ENCODE data around the gene RAPGEF4. TPM values are rescaled to one million over a fixed set of nuclear protein-coding genes. Genes with fewer than 3 reads are reported as not detected.

RAPGEF4 gene
- total and polyA plus RNA-seq, 2 of the 4 experiments (the other 2 are of a cell fraction), result 1.7 to 3.2 TPM

DNA sequence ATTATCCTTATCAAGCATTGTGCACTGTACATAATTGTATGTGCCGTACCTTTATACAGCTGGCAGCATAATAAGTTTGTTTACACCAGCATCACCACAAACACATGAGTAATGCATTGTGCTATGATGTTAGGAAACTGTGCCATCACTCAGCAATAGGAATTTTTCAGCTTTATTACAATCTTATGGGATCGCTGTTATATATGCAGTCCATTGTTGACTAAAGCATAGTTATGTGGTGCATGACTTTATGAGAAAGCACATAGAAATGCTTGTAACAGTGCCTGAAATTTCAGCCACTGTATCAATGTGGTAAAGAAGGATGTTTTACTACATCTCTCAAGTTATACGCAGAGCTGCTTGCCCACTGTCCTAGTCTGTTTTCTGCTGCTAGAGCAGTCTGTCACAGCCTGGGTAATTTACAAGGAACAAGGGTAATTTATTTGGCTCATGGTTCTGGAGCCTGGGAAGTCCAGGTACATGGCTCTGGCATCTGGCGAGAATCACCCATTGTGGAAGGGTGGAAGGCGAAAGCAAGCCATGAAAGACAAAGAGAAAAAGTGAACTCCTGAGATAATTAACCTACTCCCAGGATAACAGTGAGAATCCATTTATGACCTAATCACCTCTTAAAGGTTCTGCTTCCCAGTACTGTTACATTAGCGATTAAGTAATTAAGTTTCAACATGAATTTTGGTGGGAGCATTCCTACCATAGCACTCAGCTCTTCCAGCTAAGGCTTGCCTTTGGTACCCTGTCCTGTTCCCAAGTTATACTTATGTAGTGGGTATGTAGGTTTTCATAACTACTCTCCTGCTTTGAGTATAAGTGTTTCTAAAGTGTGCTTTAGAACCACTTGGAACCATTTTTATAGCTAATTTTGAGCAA, 344.6 kb downstream of the RAPGEF4 start:
- ATAC-seq (ENCODE audit: low read depth) (peak; percentile 58), DNase-seq (peak; percentile 97)
- peak overlapping the region; percentile 88 for H3K14ac ChIP-seq (replicated peaks; ENCODE audit: low read depth, low read length)
- H4K91ac ChIP-seq (ENCODE audit: insufficient read depth, low read depth, low read length), result peak overlapping the region; percentile 92
- H2BK120ac ChIP-seq (ENCODE audit: low read depth, low read length), result peak overlapping the region; percentile 97
- peak overlapping the region; percentile 94 for H2AK5ac ChIP-seq (ENCODE audit: low read depth, low read length)
- in situ Hi-C loops (cut with MboI; ENCODE audit: low sequenced_read_pairs) (no loop called here), dilution Hi-C loops (cut with HindIII; ENCODE audit: low sequenced_read_pairs, unreplicated experiment) (no loop called here), intact Hi-C loops (cut with micrococcal nuclease) (loop anchor here (1.0 to 10.0 kb wide), 4 partner anchors 29 to 130 kb away; no protein-coding TSS in a partner anchor)
- peak overlapping the region; percentile 91 for H3K23ac ChIP-seq (ENCODE audit: low read depth, low read length)
- ChIA-PET CTCF (interaction anchor here (0.6 to 1.3 kb wide), 7 partner anchors 11 to 577 kb away, joined by 3 to 7 read pairs (median 4); no protein-coding TSS in a partner anchor), POLR2A (ENCODE audit: unreplicated experiment) (interaction anchor here (0.5 kb wide), 1 partner anchor 9 kb away, joined by 3 read pairs; no protein-coding TSS in a partner anchor)
- H3K27ac ChIP-seq (ENCODE audit: insufficient read depth, low read length), result peak overlapping the region; percentile 97
- H3K56ac ChIP-seq (ENCODE audit: extremely low read depth, insufficient read depth, low read length), result peak overlapping the region; percentile 82
- BruUV-seq (replicated peaks), result no TSS peak
- peaks cover 8% of the 10 kb centered on the region; the same call in 1 of the 2 replicates for H4K20me1 ChIP-seq (ENCODE audit: insufficient read depth, low read length)
- H3K4ac ChIP-seq (ENCODE audit: low read depth, low read length), result peak overlapping the region; percentile 96
- H3K36me3 ChIP-seq (ENCODE audit: control insufficient read depth, insufficient read depth, low read length), result peaks cover 3% of the 10 kb centered on the region; the same call in 1 of the 2 replicates
- peak overlapping the region; percentile 82 for H3K4me2 ChIP-seq (ENCODE audit: low read depth, low read length)
- peak overlapping the region; percentile 45 to 78 for H4K8ac ChIP-seq (ENCODE audit: low read depth in 2 of 2, low read length in 2 of 2)
- H3K9ac ChIP-seq (ENCODE audit: low read depth, low read length), result peak overlapping the region; percentile 71
- peak overlapping the region; percentile 75; the same call in 2 of the 3 replicates for H2BK15ac ChIP-seq (ENCODE audit: low read depth, low read length)
- H3K4me1 ChIP-seq (ENCODE audit: control insufficient read depth, insufficient read depth, low read length), result peaks cover 16% of the 10 kb centered on the region
- no CpG with 5 or more reads among the region's 6 CpGs for WGBS, 2 experiments (ENCODE audit: extremely low coverage in 2 of 2, insufficient read length in 1 of 2)
- peak overlapping the region; percentile 96 for H2BK20ac ChIP-seq (ENCODE audit: low read depth, low read length)
- H3K9me3 ChIP-seq (ENCODE audit: control insufficient read depth, insufficient read depth, low read length), result no peaks in the 10 kb centered on the region
- peak overlapping the region; percentile 94 for H3K18ac ChIP-seq (ENCODE audit: low read depth, low read length)
- H3K79me1 ChIP-seq (ENCODE audit: low read depth in 1 of 2, low read length in 2 of 2), result peaks cover 21 to 47% of the 10 kb centered on the region in 2 experiments
- no peak overlapping the region for H3K4me3 ChIP-seq (ENCODE audit: insufficient read depth, low read depth, low read length)
- no peak overlapping the region for H2AFZ ChIP-seq (replicated peaks; ENCODE audit: low read length, poor library complexity)
- peak overlapping the region; percentile 92 for H2BK5ac ChIP-seq (ENCODE audit: low read depth, low read length, poor library complexity, severe bottlenecking)
- H3K9me1 ChIP-seq (ENCODE audit: insufficient read depth, low read length), result peaks cover 14% of the 10 kb centered on the region
- H4K5ac ChIP-seq (ENCODE audit: low read depth, low read length), result peak overlapping the region; percentile 79
- no peaks in the 10 kb centered on the region for H3K27me3 ChIP-seq (ENCODE audit: control insufficient read depth, insufficient read depth, low read length)
- H2AK9ac ChIP-seq (replicated peaks; ENCODE audit: low read depth, low read length, poor library complexity), result peak overlapping the region; percentile 38
- TF ChIP-seq MXI1 (IDR thresholded peaks at IDR 0.05; ENCODE audit: borderline replicate concordance, low read depth, low read length) (no peak), RFX5 (IDR thresholded peaks at IDR 0.05; ENCODE audit: low read depth, low read length) (no peak), CHD1 (IDR thresholded peaks at IDR 0.05; ENCODE audit: low read depth, low read length) (no peak), MAZ (IDR thresholded peaks at IDR 0.05; ENCODE audit: borderline replicate concordance, low read depth, low read length) (no peak), SMC3 (IDR thresholded peaks at IDR 0.05; ENCODE audit: low read depth, low read length) (no peak), RAD21 (IDR thresholded peaks at IDR 0.05; ENCODE audit: low read length) (peak; percentile 24; the same call in 1 of the 2 replicates), RCOR1 (IDR thresholded peaks at IDR 0.05; ENCODE audit: insufficient replicate concordance, low read length) (peak; percentile 91), NFE2L2 (IDR thresholded peaks at IDR 0.05; ENCODE audit: low read depth, low read length) (no peak), BHLHE40 (IDR thresholded peaks at IDR 0.05; ENCODE audit: low read depth, low read length) (peak; percentile 66), FOS (IDR thresholded peaks at IDR 0.05; ENCODE audit: low read depth, low read length) (peak; percentile 83), MAFK (IDR thresholded peaks at IDR 0.05; ENCODE audit: low read depth, low read length) (peak; percentile 21)
- TF ChIP-seq, protein P1, sequence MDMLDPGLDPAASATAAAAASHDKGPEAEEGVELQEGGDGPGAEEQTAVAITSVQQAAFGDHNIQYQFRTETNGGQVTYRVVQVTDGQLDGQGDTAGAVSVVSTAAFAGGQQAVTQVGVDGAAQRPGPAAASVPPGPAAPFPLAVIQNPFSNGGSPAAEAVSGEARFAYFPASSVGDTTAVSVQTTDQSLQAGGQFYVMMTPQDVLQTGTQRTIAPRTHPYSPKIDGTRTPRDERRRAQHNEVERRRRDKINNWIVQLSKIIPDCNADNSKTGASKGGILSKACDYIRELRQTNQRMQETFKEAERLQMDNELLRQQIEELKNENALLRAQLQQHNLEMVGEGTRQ (IDR thresholded peaks at IDR 0.05; ENCODE audit: low read depth, low read length), result no peak
- TF ChIP-seq, protein P2, sequence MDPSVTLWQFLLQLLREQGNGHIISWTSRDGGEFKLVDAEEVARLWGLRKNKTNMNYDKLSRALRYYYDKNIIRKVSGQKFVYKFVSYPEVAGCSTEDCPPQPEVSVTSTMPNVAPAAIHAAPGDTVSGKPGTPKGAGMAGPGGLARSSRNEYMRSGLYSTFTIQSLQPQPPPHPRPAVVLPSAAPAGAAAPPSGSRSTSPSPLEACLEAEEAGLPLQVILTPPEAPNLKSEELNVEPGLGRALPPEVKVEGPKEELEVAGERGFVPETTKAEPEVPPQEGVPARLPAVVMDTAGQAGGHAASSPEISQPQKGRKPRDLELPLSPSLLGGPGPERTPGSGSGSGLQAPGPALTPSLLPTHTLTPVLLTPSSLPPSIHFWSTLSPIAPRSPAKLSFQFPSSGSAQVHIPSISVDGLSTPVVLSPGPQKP (IDR thresholded peaks at IDR 0.05; ENCODE audit: borderline replicate concordance, low read depth, low read length), result no peak

Measured in IMR-90 (cell line).